Fibroblast of upper back skin (primary cell): Measurements from ENCODE around the gene OPN1LW.
"Not testable (repeated sequence)": the region's sequence is repeated elsewhere in the genome, so short reads cannot be mapped to it uniquely, and the experiment has no call there.

ENCODE experiments used
- DNase-seq: peaks from one replicate; pipeline ENCODE4 v3.0.0-alpha.2; 2013

The OPN1LW gene

GRCh38 chrX:154135458-154136229 is 8.4 kb upstream of the OPN1LW start:
- DNase-seq = no peak

GRCh38 chrX:154136627-154137161 is 7.3 kb upstream of the OPN1LW start:
- peak; percentile 47 for DNase-seq

GRCh38 chrX:154138857-154139256 is 5.2 kb upstream of the OPN1LW start:
- DNase-seq = no peak

GRCh38 chrX:154140206-154140605 is 3.8 kb upstream of the OPN1LW start:
- DNase-seq = no peak

- no peak for DNase-seq
Observed at GRCh38 chrX:154140742-154141141, 3.3 kb upstream of the OPN1LW start.

- DNase-seq = no peak
Observed at GRCh38 chrX:154142386-154142785, 1.7 kb upstream of the OPN1LW start.

GRCh38 chrX:154142950-154143745 is 895 bp upstream of the OPN1LW start:
- DNase-seq = no peak

- not testable (repeated sequence) for DNase-seq
Observed at GRCh38 chrX:154151030-154151429, 7.0 kb downstream of the OPN1LW start.

GRCh38 chrX:154156221-154156620 is 12.2 kb downstream of the OPN1LW start:
- not testable (repeated sequence) for DNase-seq

GRCh38 chrX:154157207-154157606 is 13.2 kb downstream of the OPN1LW start:
- not testable (repeated sequence) for DNase-seq

- DNase-seq = not testable (repeated sequence)
Observed at GRCh38 chrX:154159345-154159744, 15.3 kb downstream of the OPN1LW start.

- not testable (repeated sequence) for DNase-seq
Observed at GRCh38 chrX:154164902-154165301, 20.9 kb downstream of the OPN1LW start.

GRCh38 chrX:154168384-154168783 is 24.3 kb downstream of the OPN1LW start:
- not testable (repeated sequence) for DNase-seq

- DNase-seq = not testable (repeated sequence)
Observed at GRCh38 chrX:154172535-154172943, 28.5 kb downstream of the OPN1LW start.

GRCh38 chrX:154174356-154174755 is 30.3 kb downstream of the OPN1LW start:
- not testable (repeated sequence) for DNase-seq

GRCh38 chrX:154182296-154182695 is 38.3 kb downstream of the OPN1LW start, which contains the start of gene OPN1MW:
Gene OPN1MW (plus strand): TSS chrX:154182596. CDS start chrX:154182678, 82 bp downstream.
- DNase-seq = not testable (repeated sequence)

- DNase-seq = not testable (repeated sequence)
Observed at GRCh38 chrX:154183794-154184193, 39.8 kb downstream of the OPN1LW start.

- not testable (repeated sequence) for DNase-seq
Observed at GRCh38 chrX:154192846-154193245, 48.8 kb downstream of the OPN1LW start.

GRCh38 chrX:154194316-154194715 is 50.3 kb downstream of the OPN1LW start:
- DNase-seq = not testable (repeated sequence)

GRCh38 chrX:154196466-154196865 is 52.4 kb downstream of the OPN1LW start:
- DNase-seq = not testable (repeated sequence)
